ENCODE data around the gene PACSIN2.

Gene PACSIN2

GRCh38 chr22:42872821-42873220 is 142.1 kb downstream of the PACSIN2 start:
- DNase-seq = no peak
- no peaks in the 10 kb centered on the region for H3K9me3 ChIP-seq (ENCODE audit: control extremely low read depth in 1 of 5, control insufficient read depth in 4 of 5, insufficient read depth in 2 of 5, low read depth in 1 of 5, low read length in 4 of 5)
- no peak overlapping the region for H3K4me3 ChIP-seq (ENCODE audit: control insufficient read depth in 1 of 7, extremely low read depth in 1 of 7, insufficient read depth in 4 of 7, low read depth in 2 of 7, low read length in 6 of 7)
- H3K4me1 ChIP-seq (ENCODE audit: control extremely low read depth in 1 of 4, control insufficient read depth in 4 of 4, insufficient read depth in 4 of 4, low read length in 3 of 4) = peaks cover 0 to 16% (median 10%) of the 10 kb centered on the region in 4 experiments
- 80% methylated on average over 9 of the region's 9 CpGs for WGBS (ENCODE audit: insufficient coverage)
- ChIA-PET POLR2A (interaction anchor here (0.9 kb wide), 1 partner anchor 11 kb away, joined by 6 read pairs; no protein-coding TSS in a partner anchor), CTCF (interaction anchor here (0.8 to 2.8 kb wide), 8 partner anchors 8 to 94 kb away, joined by 3 to 14 read pairs (median 5); no protein-coding TSS in a partner anchor)
- peaks cover 5 to 71% (median 61%) of the 10 kb centered on the region in 4 experiments for H3K36me3 ChIP-seq (ENCODE audit: control insufficient read depth in 4 of 4, insufficient read depth in 4 of 4, low read length in 3 of 4)
- no peaks in the 10 kb centered on the region for H3K27me3 ChIP-seq (replicated peaks in 2 of 5; ENCODE audit: control insufficient read depth in 4 of 5, insufficient read depth in 5 of 5, low read length in 4 of 5)
- peak overlapping the region in 1 of 2 experiments; percentile 36 for H3K27ac ChIP-seq (ENCODE audit: insufficient read depth in 1 of 2, low read depth in 1 of 2, low read length in 2 of 2, poor library complexity in 1 of 2, severe bottlenecking in 2 of 2)

GRCh38 chr22:42871146-42872050 is 143.6 kb downstream of the PACSIN2 start:
- Histone ChIP-seq H3K36me3 (ENCODE audit: control insufficient read depth in 4 of 4, insufficient read depth in 4 of 4, low read length in 3 of 4) (peaks cover 5 to 58% (median 47%) of the 10 kb centered on the region in 4 experiments), H3K4me3 (ENCODE audit: control insufficient read depth in 1 of 7, extremely low read depth in 1 of 7, insufficient read depth in 4 of 7, low read depth in 2 of 7, low read length in 6 of 7) (no peak overlapping the region), H3K4me1 (ENCODE audit: control extremely low read depth in 1 of 4, control insufficient read depth in 4 of 4, insufficient read depth in 4 of 4, low read length in 3 of 4) (peaks cover 0 to 16% (median 10%) of the 10 kb centered on the region in 4 experiments), H3K27me3 (replicated peaks in 2 of 5; ENCODE audit: control insufficient read depth in 4 of 5, insufficient read depth in 5 of 5, low read length in 4 of 5) (no peaks in the 10 kb centered on the region), H3K9me3 (ENCODE audit: control extremely low read depth in 1 of 5, control insufficient read depth in 4 of 5, insufficient read depth in 2 of 5, low read depth in 1 of 5, low read length in 4 of 5) (no peaks in the 10 kb centered on the region), H3K27ac (ENCODE audit: insufficient read depth in 1 of 2, low read depth in 1 of 2, low read length in 2 of 2, poor library complexity in 1 of 2, severe bottlenecking in 2 of 2) (no peak overlapping the region)
- DNase-seq = no peak
- POLR2A ChIA-PET = interaction anchor here (1.3 kb wide), 1 partner anchor 24 kb away, joined by 3 read pairs; no protein-coding TSS in a partner anchor
- CTCF ChIA-PET = interaction anchor here (0.7 to 2.5 kb wide), 6 partner anchors 10 to 73 kb away, joined by 3 to 7 read pairs (median 4); no protein-coding TSS in a partner anchor
- WGBS (ENCODE audit: insufficient coverage) = 93% methylated on average over 29 of the region's 31 CpGs

- Histone ChIP-seq H3K4me3 (ENCODE audit: control insufficient read depth in 1 of 7, extremely low read depth in 1 of 7, insufficient read depth in 4 of 7, low read depth in 2 of 7, low read length in 6 of 7) (no peak overlapping the region), H3K27ac (ENCODE audit: insufficient read depth in 1 of 2, low read depth in 1 of 2, low read length in 2 of 2, poor library complexity in 1 of 2, severe bottlenecking in 2 of 2) (no peak overlapping the region), H3K9me3 (ENCODE audit: control extremely low read depth in 1 of 5, control insufficient read depth in 4 of 5, insufficient read depth in 2 of 5, low read depth in 1 of 5, low read length in 4 of 5) (no peaks in the 10 kb centered on the region), H3K36me3 (ENCODE audit: control insufficient read depth in 4 of 4, insufficient read depth in 4 of 4, low read length in 3 of 4) (peaks cover 5 to 50% (median 36%) of the 10 kb centered on the region in 4 experiments), H3K27me3 (replicated peaks in 2 of 5; ENCODE audit: control insufficient read depth in 4 of 5, insufficient read depth in 5 of 5, low read length in 4 of 5) (no peaks in the 10 kb centered on the region), H3K4me1 (ENCODE audit: control extremely low read depth in 1 of 4, control insufficient read depth in 4 of 4, insufficient read depth in 4 of 4, low read length in 3 of 4) (peaks cover 0 to 16% (median 10%) of the 10 kb centered on the region in 4 experiments)
- CTCF ChIA-PET = interaction anchor here (0.7 to 2.5 kb wide), 5 partner anchors 8 to 52 kb away, joined by 3 to 7 read pairs (median 4); no protein-coding TSS in a partner anchor
- WGBS (ENCODE audit: insufficient coverage) = 88% methylated on average over 26 of the region's 33 CpGs
- DNase-seq = no peak
- POLR2A ChIA-PET = no interaction called here
Measured at GRCh38 chr22:42869888-42870480, 145.0 kb downstream of the PACSIN2 start.

GRCh38 chr22:42869463-42869862 is 145.5 kb downstream of the PACSIN2 start:
- ChIA-PET POLR2A (no interaction called here), CTCF (interaction anchor here (1.0 to 3.7 kb wide), 8 partner anchors 8 to 167 kb away, joined by 4 to 28 read pairs (median 6); no protein-coding TSS in a partner anchor)
- DNase-seq = no peak
- Histone ChIP-seq H3K9me3 (ENCODE audit: control extremely low read depth in 1 of 5, control insufficient read depth in 4 of 5, insufficient read depth in 2 of 5, low read depth in 1 of 5, low read length in 4 of 5) (no peaks in the 10 kb centered on the region), H3K36me3 (ENCODE audit: control insufficient read depth in 4 of 4, insufficient read depth in 4 of 4, low read length in 3 of 4) (peaks cover 5 to 48% (median 34%) of the 10 kb centered on the region in 4 experiments), H3K4me3 (ENCODE audit: control insufficient read depth in 1 of 7, extremely low read depth in 1 of 7, insufficient read depth in 4 of 7, low read depth in 2 of 7, low read length in 6 of 7) (no peak overlapping the region), H3K27ac (ENCODE audit: insufficient read depth in 1 of 2, low read depth in 1 of 2, low read length in 2 of 2, poor library complexity in 1 of 2, severe bottlenecking in 2 of 2) (no peak overlapping the region), H3K27me3 (replicated peaks in 2 of 5; ENCODE audit: control insufficient read depth in 4 of 5, insufficient read depth in 5 of 5, low read length in 4 of 5) (no peaks in the 10 kb centered on the region), H3K4me1 (ENCODE audit: control extremely low read depth in 1 of 4, control insufficient read depth in 4 of 4, insufficient read depth in 4 of 4, low read length in 3 of 4) (peaks cover 0 to 16% (median 10%) of the 10 kb centered on the region in 4 experiments)
- 95% methylated on average over 8 of the region's 8 CpGs for WGBS (ENCODE audit: insufficient coverage)

GRCh38 chr22:42868751-42869251 is 146.1 kb downstream of the PACSIN2 start:
- no peaks in the 10 kb centered on the region for H3K9me3 ChIP-seq (ENCODE audit: control extremely low read depth in 1 of 5, control insufficient read depth in 4 of 5, insufficient read depth in 2 of 5, low read depth in 1 of 5, low read length in 4 of 5)
- no peak overlapping the region for H3K4me3 ChIP-seq (ENCODE audit: control insufficient read depth in 1 of 7, extremely low read depth in 1 of 7, insufficient read depth in 4 of 7, low read depth in 2 of 7, low read length in 6 of 7)
- peaks cover 0 to 12% (median 8%) of the 10 kb centered on the region in 4 experiments for H3K4me1 ChIP-seq (ENCODE audit: control extremely low read depth in 1 of 4, control insufficient read depth in 4 of 4, insufficient read depth in 4 of 4, low read length in 3 of 4)
- no peaks in the 10 kb centered on the region for H3K27me3 ChIP-seq (replicated peaks in 2 of 5; ENCODE audit: control insufficient read depth in 4 of 5, insufficient read depth in 5 of 5, low read length in 4 of 5)
- ChIA-PET POLR2A (no interaction called here), CTCF (interaction anchor here (0.9 to 3.7 kb wide), 13 partner anchors 8 to 192 kb away, joined by 3 to 28 read pairs (median 5); no protein-coding TSS in a partner anchor)
- WGBS (ENCODE audit: insufficient coverage) = 96% methylated on average over 15 of the region's 16 CpGs
- peaks cover 5 to 45% (median 28%) of the 10 kb centered on the region in 4 experiments for H3K36me3 ChIP-seq (ENCODE audit: control insufficient read depth in 4 of 4, insufficient read depth in 4 of 4, low read length in 3 of 4)
- H3K27ac ChIP-seq (ENCODE audit: insufficient read depth in 1 of 2, low read depth in 1 of 2, low read length in 2 of 2, poor library complexity in 1 of 2, severe bottlenecking in 2 of 2) = no peak overlapping the region
- no peak for DNase-seq

GRCh38 chr22:42866100-42866499 is 148.8 kb downstream of the PACSIN2 start:
- H3K27me3 ChIP-seq (replicated peaks in 2 of 5; ENCODE audit: control insufficient read depth in 4 of 5, insufficient read depth in 5 of 5, low read length in 4 of 5) = no peaks in the 10 kb centered on the region
- CTCF ChIA-PET = interaction anchor here (0.6 to 3.7 kb wide), 12 partner anchors 8 to 224 kb away, joined by 3 to 28 read pairs (median 6); no protein-coding TSS in a partner anchor
- no peak overlapping the region for H3K27ac ChIP-seq (ENCODE audit: insufficient read depth in 1 of 2, low read depth in 1 of 2, low read length in 2 of 2, poor library complexity in 1 of 2, severe bottlenecking in 2 of 2)
- WGBS (ENCODE audit: insufficient coverage) = 100% methylated on average over 4 of the region's 7 CpGs
- no peak for DNase-seq
- H3K4me1 ChIP-seq (ENCODE audit: control extremely low read depth in 1 of 4, control insufficient read depth in 4 of 4, insufficient read depth in 4 of 4, low read length in 3 of 4) = peaks cover 0 to 10% (median 5%) of the 10 kb centered on the region in 4 experiments
- no peaks in the 10 kb centered on the region for H3K9me3 ChIP-seq (ENCODE audit: control extremely low read depth in 1 of 5, control insufficient read depth in 4 of 5, insufficient read depth in 2 of 5, low read depth in 1 of 5, low read length in 4 of 5)
- POLR2A ChIA-PET = no interaction called here
- H3K4me3 ChIP-seq (ENCODE audit: control insufficient read depth in 1 of 7, extremely low read depth in 1 of 7, insufficient read depth in 4 of 7, low read depth in 2 of 7, low read length in 6 of 7) = no peak overlapping the region
- H3K36me3 ChIP-seq (ENCODE audit: control insufficient read depth in 4 of 4, insufficient read depth in 4 of 4, low read length in 3 of 4) = peaks cover 0 to 22% (median 13%) of the 10 kb centered on the region in 4 experiments

Measured in common myeloid progenitor, CD34-positive (primary cell).